GM21447 (cell line): ENCODE data around the gene DGKG.

ENCODE experiments used
- ATAC-seq: cut with Tn5 transposase; IDR thresholded peaks from one replicate; pipeline ENCODE4 v1.9.1; 2021; ENCODE audit not compliant: unreplicated experiment

DGKG gene

DNA sequence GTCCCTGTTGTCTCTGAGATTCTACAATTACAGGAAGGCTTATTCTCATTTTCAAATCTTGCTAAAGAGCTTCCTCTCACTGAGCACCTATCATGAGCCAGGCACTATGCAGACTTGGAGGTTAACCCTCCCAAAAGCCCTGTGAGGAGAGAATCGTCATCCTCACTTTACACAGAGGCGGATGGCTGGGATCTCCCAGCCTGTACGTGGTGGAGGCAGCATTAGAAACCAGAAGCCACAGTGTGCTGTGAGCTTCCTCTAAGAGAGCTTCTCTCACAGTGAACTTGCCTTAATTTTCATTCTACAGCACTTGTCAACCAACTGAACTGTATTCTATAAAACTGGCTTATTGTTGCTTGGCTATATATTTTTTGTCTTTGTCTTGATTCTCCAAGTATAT, 6.1 kb upstream of the DGKG start:
- ATAC-seq: no peak

DNA sequence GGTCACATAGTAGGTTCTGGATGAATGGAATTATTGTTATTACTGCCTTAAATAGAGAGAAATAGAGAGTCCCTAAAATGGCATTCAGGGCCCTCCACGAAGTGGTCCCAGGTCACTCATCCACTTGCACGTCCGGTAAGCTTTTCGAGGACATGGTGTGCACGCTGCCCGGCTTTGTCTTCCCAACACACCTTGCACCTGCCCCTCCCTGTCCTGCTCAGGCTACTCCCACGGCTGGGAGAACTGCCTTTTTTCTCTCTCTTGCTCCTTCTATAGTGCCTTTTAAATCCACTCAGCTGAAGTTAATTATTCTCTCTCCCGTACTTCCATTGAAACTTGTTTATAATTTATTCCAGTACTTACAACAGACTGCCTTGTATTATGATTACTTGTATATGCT, 5.6 kb upstream of the DGKG start:
- ATAC-seq: no peak

DNA sequence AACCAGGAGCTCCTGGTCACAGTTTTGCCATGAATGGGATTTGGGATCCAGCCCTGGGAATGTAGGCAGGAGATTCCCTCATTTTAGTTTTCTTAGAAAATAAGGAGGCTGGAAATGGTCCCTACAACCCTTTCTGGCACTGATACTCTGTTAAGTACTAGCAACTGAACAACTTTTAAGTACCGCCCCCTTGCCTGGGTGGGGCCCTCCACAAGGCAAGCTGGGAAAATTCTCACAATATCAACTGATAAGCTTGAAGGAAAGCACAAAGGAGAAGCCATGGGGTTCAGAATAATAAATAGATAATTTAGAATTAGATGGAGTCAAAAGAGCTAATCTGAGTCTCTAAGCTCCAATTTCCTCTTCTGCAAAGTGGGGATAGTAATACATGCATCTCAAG, 4.2 kb upstream of the DGKG start:
- ATAC-seq: no peak

DNA sequence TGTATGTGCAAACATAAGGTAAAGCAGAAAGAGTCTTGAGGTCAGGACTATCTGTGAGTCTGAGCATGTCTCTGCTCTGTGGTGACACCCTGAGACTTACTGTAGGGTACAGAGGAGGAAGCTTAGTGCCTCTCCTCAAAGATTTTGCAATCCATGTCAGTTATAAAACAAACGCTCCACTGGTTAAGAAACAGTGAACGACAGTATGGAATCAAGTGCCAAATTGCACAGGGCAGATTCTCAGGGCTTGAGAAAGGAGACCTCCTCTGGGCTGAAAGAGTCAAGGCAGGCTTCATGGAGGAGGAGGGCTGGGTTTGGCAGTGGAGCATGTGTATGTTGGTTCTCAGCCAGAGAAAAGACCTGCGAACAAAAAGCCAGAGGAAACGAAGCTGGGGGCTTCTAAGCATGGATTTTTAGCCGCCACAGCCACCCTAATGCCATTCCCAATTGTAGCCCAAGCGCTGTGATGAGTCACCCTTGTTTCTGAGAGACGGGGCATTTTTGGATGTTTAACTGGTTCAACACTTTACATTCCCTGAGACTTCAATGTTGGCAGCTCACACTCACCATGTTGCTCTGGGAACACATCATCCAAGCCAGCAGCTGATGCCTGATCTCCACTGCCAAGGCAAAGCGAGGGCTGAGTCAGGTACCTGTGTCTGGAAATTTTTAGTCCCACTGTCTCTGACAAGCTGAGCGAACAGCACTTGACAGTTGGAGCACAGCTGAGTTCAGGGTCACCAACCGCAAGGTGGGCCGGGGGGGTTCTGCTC, 3.4 kb upstream of the DGKG start:
- ATAC-seq: no peak

DNA sequence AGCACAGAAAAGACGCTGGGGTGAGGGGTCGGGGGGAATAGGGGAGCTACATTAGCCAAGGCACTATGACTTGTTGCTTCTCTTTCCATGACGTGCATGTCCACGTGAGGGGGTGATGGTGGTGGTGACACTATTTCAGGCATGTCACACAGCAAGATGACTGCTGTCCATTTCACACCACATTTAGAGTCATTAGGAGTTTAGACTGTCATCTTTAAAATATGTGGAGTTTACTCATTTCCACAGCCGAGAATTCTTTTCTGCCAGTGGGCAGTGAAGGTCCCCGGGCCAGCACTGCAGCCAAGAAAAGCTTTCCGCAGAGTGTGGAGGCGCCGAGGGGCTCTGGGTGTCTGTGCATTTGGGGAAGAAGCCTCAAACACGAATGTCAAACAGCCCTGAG, 954 bp upstream of the DGKG start:
- no peak for ATAC-seq

- no peak for ATAC-seq
Measured at GRCh38 chr3:186362537-186362842, 456 bp upstream of the DGKG start.

DNA sequence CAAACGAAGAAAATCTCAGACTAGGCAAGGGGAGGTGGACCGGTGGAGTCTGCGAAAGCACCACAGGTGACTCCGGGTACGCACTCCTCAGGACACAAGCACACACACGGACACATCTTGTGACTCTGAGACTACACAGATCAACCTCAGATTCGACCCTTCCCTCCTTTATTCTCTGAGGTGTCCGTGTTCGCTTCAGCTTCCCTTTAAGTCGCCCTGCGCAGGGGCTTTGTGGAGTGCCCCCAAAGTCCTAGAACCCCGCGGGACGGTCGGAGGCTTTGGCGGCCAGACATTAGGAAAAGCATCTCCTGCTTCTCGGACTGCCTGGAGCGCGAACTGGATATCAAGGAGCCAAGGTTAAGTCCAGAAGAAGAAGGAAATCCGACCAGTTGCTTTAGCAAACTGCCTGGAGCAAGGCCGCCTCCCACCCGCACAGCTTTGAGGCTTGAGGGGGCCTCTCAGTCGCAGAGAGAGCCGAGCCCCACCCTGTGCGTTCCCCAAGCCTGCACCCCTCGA, 730 bp downstream of the DGKG start:
- ATAC-seq: no peak

- ATAC-seq: no peak
Measured at GRCh38 chr3:186360779-186361178, 1.3 kb downstream of the DGKG start.

GRCh38 chr3:186359078-186359477, 3.0 kb downstream of the DGKG start:
- no peak for ATAC-seq

DNA sequence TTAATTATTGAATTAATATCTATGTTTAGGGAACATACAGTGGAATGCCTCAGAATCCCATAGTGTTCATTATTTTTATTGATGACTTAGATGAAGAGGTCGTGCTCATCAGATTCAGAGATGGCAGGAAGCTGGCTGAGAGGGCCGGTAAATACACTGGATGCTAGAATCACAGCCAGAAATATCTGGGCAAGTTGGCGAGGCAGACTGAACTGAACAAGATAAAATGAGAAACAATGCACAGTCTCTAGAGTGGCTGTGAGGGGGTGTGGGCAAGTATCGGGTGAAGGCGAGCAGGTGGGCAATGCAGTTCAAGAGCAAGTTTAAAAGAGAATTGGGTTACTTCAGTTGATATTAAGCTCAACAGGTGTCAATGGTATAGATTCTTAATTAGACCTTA, 5.9 kb downstream of the DGKG start:
- no peak for ATAC-seq

GRCh38 chr3:186354100-186354499, 7.9 kb downstream of the DGKG start:
- ATAC-seq: no peak

DNA sequence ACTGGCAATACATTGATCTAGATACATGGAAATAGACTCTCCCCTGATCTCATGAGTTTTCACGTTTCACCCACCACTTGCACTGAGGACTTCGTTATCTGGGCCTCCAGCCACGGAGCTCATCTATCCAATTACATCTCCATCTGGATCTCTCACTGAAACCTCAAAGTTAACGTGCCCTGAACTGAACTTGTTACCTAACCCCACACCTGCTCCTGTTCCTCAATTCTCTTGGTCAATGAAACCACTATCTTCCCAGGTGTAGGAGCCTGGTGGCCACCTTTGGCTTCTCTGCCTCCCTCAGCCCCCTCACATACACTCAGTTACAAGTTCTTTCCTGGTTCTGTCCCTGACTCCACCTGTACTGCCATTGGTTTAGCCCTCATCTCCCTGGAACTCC, 9.7 kb downstream of the DGKG start:
- no peak for ATAC-seq

GRCh38 chr3:186342197-186342596, 19.8 kb downstream of the DGKG start:
- peak; percentile 57 for ATAC-seq

- no peak for ATAC-seq
Measured at GRCh38 chr3:186340204-186340603, 21.8 kb downstream of the DGKG start.

GRCh38 chr3:186339180-186339918, 22.7 kb downstream of the DGKG start:
- ATAC-seq: no peak

- ATAC-seq: no peak
Measured at GRCh38 chr3:186333256-186333655, 28.8 kb downstream of the DGKG start.

- no peak for ATAC-seq
Measured at GRCh38 chr3:186330772-186331460, 31.1 kb downstream of the DGKG start.

- ATAC-seq: no peak
Measured at GRCh38 chr3:186329589-186329988, 32.4 kb downstream of the DGKG start.

GRCh38 chr3:186327912-186328487, 34.0 kb downstream of the DGKG start:
- no peak for ATAC-seq

DNA sequence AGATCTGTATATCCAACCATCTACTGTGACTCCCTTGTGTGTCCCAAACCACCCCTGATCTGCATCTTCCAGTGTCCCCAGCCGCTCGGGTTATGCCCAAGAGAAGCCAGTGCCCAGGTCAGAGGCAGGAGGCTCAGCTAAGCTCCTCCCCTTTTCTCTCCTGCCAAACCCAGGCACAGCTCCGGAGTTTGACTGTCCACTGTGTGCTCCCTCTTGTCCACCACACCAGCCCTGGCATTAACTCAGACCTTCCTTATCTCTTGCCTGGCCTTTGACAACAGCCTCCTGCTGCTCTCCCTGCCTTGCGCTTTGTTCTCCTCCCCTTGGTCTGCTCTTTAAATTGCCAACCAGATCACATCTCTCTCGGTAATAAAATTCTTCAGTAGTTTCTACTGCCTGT, 39.3 kb downstream of the DGKG start:
- no peak for ATAC-seq

DNA sequence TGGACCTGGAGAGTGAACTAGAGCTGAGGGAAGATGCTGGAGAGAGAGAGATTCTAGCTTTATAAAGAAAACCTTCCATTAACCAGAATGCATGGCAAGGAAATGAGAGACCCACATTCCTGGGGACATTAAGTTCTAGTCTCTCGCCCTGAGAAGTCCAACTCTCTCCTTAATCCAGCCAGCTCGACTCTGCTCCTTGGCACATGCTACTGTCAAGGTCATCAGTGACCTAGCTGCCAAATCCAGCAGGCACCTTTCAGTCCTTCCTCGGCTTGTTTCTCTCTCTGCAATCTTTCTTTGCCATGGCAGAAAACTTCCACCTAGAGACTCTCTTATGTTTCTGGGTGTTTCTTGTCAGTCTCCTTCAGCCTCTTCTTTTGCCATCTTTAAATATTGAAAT, 40.3 kb downstream of the DGKG start:
- ATAC-seq: no peak
